Suprapubic skin (tissue), 4 donors: Measurements from ENCODE around the gene SHE. TPM values are rescaled to one million over a fixed set of nuclear protein-coding genes. Genes with fewer than 3 reads are reported as not detected.

Source experiments
- DNase-seq, 2 donors: peaks; one replicate each; pipeline ENCODE4 v3.0.0-alpha.2; 2019; ENCODE audit warnings: low spot score in 2 of 2
- H3K27ac ChIP-seq: fragments of 200-600 bp; sonication (generic); one replicate; pipeline ENCODE4 v1.5.1; 2019
- H3K27me3 ChIP-seq: fragments of 200-600 bp; sonication (generic); one replicate; pipeline ENCODE4 v1.5.1; 2019
- H3K36me3 ChIP-seq: fragments of 200-600 bp; sonication (generic); one replicate; pipeline ENCODE4 v1.5.1; 2019
- H3K4me1 ChIP-seq: fragments of 200-600 bp; sonication (generic); one replicate; pipeline ENCODE4 v1.5.1; 2019
- H3K4me3 ChIP-seq: fragments of 200-600 bp; sonication (generic); one replicate; pipeline ENCODE4 v1.5.1; 2019; ENCODE audit warnings: mild to moderate bottlenecking
- H3K9me3 ChIP-seq: fragments of 200-600 bp; sonication (generic); one replicate; pipeline ENCODE4 v1.5.1; 2019
- EP300 ChIP-seq: sonication (generic); formaldehyde crosslinking; IDR thresholded peaks from one replicate; pipeline ENCODE4 v1.6.1; 2017; ENCODE audit warnings: antibody characterized with exemption
- POLR2A ChIP-seq, 2 donors: fragments of 450-650 bp; IDR thresholded peaks; one replicate each; pipeline ENCODE4 v1.6.1; 2017; ENCODE audit warnings: antibody characterized with exemption in 2 of 2, mild to moderate bottlenecking in 2 of 2, moderate library complexity in 2 of 2
- POLR2AphosphoS5 ChIP-seq, 3 donors: sonication (generic); formaldehyde crosslinking; IDR thresholded peaks; one replicate each; pipeline ENCODE4 v1.6.1; 2017; ENCODE audit warnings: antibody characterized with exemption in 3 of 3
- WGBS: methylation state at CpG from one replicate; pipeline ENCODE4 v1.1.5; 2018; 5-methylcytosine and 5-hydroxymethylcytosine counted together
- total RNA-seq, 4 donors: library from RNA; depleted of rRNA; stranded (reverse); fragments of >200 nt; gene quantifications; one replicate each; pipeline ENCODE4 v1.1.0, GENCODE V29; 2016
- TF ChIP-seq, protein P1 (sequence below), 2 donors: fragments of 200-600 bp in 1 of 2; fragments of 450-650 bp in 1 of 2; sonication (generic) in 1 of 2; IDR thresholded peaks; one replicate each; pipeline ENCODE4 v1.5.1; 2016 to 2019; ENCODE audit warnings: antibody characterized with exemption in 2 of 2, mild to moderate bottlenecking in 1 of 2, moderate library complexity in 1 of 2

The SHE gene
- total RNA-seq, 4 donors from 2014 or later, result 2.0 to 7.3 (median 4.8) TPM

GRCh38 chr1:154514066-154514553 lies 11.9 kb upstream of the SHE start:
- DNase-seq, result no peak
- TF ChIP-seq POLR2A (IDR thresholded peaks at IDR 0.05) (no peak), EP300 (no peak), POLR2AphosphoS5 (IDR thresholded peaks at IDR 0.05) (no peak)
- TF ChIP-seq, protein P1, sequence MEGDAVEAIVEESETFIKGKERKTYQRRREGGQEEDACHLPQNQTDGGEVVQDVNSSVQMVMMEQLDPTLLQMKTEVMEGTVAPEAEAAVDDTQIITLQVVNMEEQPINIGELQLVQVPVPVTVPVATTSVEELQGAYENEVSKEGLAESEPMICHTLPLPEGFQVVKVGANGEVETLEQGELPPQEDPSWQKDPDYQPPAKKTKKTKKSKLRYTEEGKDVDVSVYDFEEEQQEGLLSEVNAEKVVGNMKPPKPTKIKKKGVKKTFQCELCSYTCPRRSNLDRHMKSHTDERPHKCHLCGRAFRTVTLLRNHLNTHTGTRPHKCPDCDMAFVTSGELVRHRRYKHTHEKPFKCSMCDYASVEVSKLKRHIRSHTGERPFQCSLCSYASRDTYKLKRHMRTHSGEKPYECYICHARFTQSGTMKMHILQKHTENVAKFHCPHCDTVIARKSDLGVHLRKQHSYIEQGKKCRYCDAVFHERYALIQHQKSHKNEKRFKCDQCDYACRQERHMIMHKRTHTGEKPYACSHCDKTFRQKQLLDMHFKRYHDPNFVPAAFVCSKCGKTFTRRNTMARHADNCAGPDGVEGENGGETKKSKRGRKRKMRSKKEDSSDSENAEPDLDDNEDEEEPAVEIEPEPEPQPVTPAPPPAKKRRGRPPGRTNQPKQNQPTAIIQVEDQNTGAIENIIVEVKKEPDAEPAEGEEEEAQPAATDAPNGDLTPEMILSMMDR (IDR thresholded peaks at IDR 0.05), result no peak
- Histone ChIP-seq H3K4me1 (peaks cover under 1% of the 10 kb centered on the region), H3K27me3 (no peaks in the 10 kb centered on the region), H3K36me3 (no peaks in the 10 kb centered on the region), H3K4me3 (no peak overlapping the region), H3K9me3 (no peaks in the 10 kb centered on the region), H3K27ac (no peak overlapping the region)
- WGBS, result 91% methylated on average over 7 of the region's 7 CpGs

- Histone ChIP-seq H3K9me3 (no peaks in the 10 kb centered on the region), H3K4me1 (no peaks in the 10 kb centered on the region), H3K36me3 (no peaks in the 10 kb centered on the region), H3K4me3 (no peak overlapping the region), H3K27me3 (no peaks in the 10 kb centered on the region), H3K27ac (no peak overlapping the region)
- DNase-seq, result no peak
- 93% methylated on average over 3 of the region's 3 CpGs for WGBS
- TF ChIP-seq POLR2A (IDR thresholded peaks at IDR 0.05) (no peak), POLR2AphosphoS5 (IDR thresholded peaks at IDR 0.05) (no peak), EP300 (no peak)
- TF ChIP-seq, protein P1 (IDR thresholded peaks at IDR 0.05), result no peak
Observed at GRCh38 chr1:154512760-154513159, 10.5 kb upstream of the SHE start.

DNA sequence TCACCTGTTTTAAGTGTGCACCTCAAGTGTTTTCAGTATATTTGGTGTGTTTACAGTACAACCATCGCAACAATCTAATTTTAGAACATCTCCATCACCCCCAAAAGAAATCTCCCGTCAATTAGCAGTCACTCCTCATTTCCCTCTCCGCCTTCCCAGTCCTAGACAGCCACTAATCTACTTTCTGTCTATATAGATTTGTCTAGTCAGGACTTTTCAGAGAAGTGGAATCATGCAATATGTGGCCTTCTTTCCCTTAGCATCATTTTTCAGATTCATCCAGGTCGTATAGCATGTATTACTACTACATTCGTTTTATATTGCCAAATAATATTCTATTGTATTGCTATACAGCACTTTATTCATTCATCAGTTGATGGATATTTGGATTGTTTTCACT lies 1.7 kb upstream of the SHE start:
- Histone ChIP-seq H3K27ac (no peak overlapping the region), H3K9me3 (no peaks in the 10 kb centered on the region), H3K36me3 (no peaks in the 10 kb centered on the region), H3K4me3 (no peak overlapping the region), H3K27me3 (peaks cover 42% of the 10 kb centered on the region), H3K4me1 (peaks cover 29% of the 10 kb centered on the region)
- TF ChIP-seq, protein P1 (IDR thresholded peaks at IDR 0.05), result no peak
- no peak for TF ChIP-seq POLR2A (IDR thresholded peaks at IDR 0.05)
- TF ChIP-seq POLR2AphosphoS5 (IDR thresholded peaks at IDR 0.05), result no peak
- no peak for TF ChIP-seq EP300
- WGBS, result 73% methylated on average over 5 of the region's 5 CpGs
- DNase-seq, result no peak

DNA sequence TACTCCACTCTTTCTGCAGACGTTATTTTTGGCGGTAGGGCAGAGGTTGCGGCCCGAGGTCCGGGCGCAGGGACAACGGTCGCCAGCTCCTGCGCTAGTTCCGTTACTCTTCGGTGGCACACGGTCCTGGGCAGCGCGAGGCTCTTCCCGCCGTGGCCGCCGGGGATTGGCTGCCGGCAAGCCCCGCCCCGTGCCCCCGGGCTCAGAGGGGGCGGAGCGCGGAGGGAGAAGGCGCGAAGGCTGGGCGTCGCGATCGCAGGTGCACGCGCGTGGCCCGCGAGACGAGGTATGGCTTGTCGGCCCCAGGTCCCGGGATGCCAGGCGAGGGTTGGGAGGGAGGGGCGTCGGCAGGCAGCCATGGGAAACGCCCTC lies 518 bp upstream of the SHE start:
- Histone ChIP-seq H3K9me3 (no peaks in the 10 kb centered on the region), H3K4me1 (peaks cover 29% of the 10 kb centered on the region), H3K27ac (peak overlapping the region; percentile 82), H3K36me3 (no peaks in the 10 kb centered on the region), H3K4me3 (peak overlapping the region; percentile 64), H3K27me3 (peaks cover 42% of the 10 kb centered on the region)
- DNase-seq, result peak in 1 of 2 donors; percentile 69
- WGBS, result 37% methylated on average over 22 of the region's 43 CpGs
- TF ChIP-seq EP300, result no peak
- no peak for TF ChIP-seq POLR2AphosphoS5 (IDR thresholded peaks at IDR 0.05)

DNA sequence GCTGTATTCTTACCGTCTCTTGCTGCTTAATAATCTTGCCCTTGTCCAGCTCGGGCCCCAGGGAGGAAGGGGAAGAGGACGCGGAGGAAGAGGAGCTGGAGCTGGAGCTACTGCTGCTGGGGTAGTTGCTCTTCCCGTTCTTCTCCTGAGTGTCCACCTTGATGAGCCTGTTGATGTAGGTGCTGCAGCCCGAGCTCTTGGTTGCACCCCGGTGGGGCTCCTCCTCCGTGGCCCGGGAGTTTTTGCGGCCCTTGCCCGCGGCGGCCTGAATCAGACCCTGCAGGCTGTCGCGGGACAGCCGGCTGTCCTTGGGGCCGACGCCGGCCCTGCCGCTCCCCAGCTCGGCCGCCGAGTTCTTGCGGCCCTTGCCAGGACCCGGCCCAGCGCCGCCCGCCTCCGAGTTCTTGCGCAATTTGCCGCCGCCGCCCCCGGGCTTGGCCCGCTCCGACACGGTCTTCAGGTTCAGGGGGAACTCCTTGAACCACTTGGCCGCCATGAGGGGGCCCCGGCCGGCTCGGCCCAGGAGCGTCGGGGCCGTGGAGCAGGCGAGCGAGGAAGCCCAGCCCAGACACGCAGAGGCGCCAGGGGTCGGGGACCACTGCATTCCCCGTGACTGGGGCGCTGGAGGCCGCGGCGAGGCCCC lies 668 bp downstream of the SHE start:
- TF ChIP-seq POLR2A (IDR thresholded peaks at IDR 0.05), result no peak
- TF ChIP-seq, protein P1 (IDR thresholded peaks at IDR 0.05), result no peak
- TF ChIP-seq EP300, result no peak
- TF ChIP-seq POLR2AphosphoS5 (IDR thresholded peaks at IDR 0.05), result no peak
- H3K36me3 ChIP-seq, result no peaks in the 10 kb centered on the region
- H3K9me3 ChIP-seq, result no peaks in the 10 kb centered on the region
- H3K4me1 ChIP-seq, result peaks cover 37% of the 10 kb centered on the region
- peak; percentile 80 to 83 for DNase-seq
- H3K27me3 ChIP-seq, result peaks cover 42% of the 10 kb centered on the region
- peak overlapping the region; percentile 82 for H3K27ac ChIP-seq
- 12% methylated on average over 5 of the region's 54 CpGs for WGBS
- peak overlapping the region; percentile 64 for H3K4me3 ChIP-seq
